ENCODE measurements around the gene PGC. TPM values are rescaled to one million over a fixed set of nuclear protein-coding genes. Genes with fewer than 3 reads are reported as not detected.

PGC gene
- total and polyA plus RNA-seq, 9 of the 15 experiments (the other 6 are each of a cell fraction or from before 2014, with no cell fraction given), result 0.17 to 0.40 TPM; not detected in 7

DNA sequence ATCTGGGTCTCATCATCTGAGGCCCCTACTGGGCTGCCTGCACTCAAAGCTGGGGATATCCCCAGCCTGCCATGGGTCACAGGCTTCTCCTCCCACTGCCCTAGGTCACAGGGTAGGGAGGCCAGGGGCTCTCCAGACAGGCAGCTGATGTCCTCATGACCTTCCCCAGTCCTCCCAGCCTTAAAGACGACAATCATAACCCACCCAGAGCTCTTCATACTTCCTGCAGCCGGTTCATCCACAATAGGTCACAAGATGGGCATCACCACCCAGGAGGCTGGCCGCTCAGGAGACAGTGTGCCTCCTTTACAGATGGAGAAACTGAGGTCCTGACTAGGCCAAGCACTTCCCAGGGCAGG lies 27.0 kb downstream of the PGC start (continued):
- TF ChIP-seq, protein P1, sequence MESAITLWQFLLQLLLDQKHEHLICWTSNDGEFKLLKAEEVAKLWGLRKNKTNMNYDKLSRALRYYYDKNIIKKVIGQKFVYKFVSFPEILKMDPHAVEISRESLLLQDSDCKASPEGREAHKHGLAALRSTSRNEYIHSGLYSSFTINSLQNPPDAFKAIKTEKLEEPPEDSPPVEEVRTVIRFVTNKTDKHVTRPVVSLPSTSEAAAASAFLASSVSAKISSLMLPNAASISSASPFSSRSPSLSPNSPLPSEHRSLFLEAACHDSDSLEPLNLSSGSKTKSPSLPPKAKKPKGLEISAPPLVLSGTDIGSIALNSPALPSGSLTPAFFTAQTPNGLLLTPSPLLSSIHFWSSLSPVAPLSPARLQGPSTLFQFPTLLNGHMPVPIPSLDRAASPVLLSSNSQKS (CRISPR knock-in tag; IDR thresholded peaks at IDR 0.05), result no peak
- no peak for TF ChIP-seq DDX20 (tag; IDR thresholded peaks at IDR 0.05; ENCODE audit: low read depth)

DNA sequence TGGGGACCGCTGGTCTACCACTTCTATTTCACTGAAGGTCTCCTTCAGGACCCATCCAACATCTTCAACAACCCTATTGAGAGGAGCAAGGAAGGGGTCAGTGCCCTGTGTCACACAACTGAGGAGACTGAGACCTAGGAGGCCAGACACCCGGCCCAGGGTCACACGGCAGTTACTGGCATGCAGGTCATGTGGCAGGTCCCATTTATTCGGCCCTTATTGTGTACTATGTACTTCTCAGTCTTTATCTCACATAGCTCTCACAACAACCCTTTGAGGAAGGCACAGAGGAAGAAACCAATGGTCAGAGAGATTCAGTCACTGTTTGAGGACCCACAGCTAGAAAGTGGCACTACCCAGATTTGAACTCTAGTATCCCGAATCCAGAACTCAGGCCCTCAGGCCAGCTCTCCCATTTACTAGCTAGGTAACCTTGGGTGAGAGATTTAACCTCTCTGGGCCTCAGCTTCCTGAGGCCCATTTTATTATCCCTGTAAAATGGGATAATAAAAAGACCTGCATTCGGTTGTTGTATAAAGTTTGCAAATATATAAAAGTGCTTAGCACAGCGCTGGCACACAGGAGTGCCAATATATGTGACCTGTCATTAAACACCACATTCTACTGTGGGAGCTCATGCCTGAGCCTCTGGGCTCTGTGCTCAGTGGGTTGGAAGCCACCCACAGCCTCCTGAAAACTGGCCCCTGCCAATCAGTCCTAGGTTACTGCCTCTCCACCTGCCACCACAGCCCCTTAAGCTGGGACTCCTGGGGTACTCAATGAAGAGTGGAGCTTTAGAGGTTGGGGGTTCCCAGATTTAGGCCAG lies 27.5 kb downstream of the PGC start:
- Histone ChIP-seq H4K20me1 (replicated peaks; ENCODE audit: control insufficient read depth, insufficient read depth, low read length) (peaks cover 16% of the 10 kb centered on the region; the same call in 1 of the 2 replicates), H3K79me2 (ENCODE audit: control insufficient read depth, insufficient read depth, low read length) (no peaks in the 10 kb centered on the region), H3K9ac (ENCODE audit: insufficient read depth in 1 of 2, low read depth in 2 of 2, low read length in 2 of 2) (no peak overlapping the region), H3K9me3 (replicated peaks; ENCODE audit: control insufficient read depth, insufficient read depth, low read depth, low read length) (no peaks in the 10 kb centered on the region), H3K4me3 (no peak overlapping the region), H3K9me1 (ENCODE audit: control insufficient read depth, insufficient read depth, low read length) (no peaks in the 10 kb centered on the region), H3K36me3 (ENCODE audit: control insufficient read depth, insufficient read depth, low read length) (no peaks in the 10 kb centered on the region), H3K27ac (ENCODE audit: extremely low read depth, low read depth, low read length) (no peak overlapping the region), H2AFZ (ENCODE audit: low read depth, low read length) (no peak overlapping the region), H3K27me3 (ENCODE audit: control insufficient read depth in 2 of 2, insufficient read depth in 2 of 2, low read length in 2 of 2) (peaks cover 2 to 24% of the 10 kb centered on the region in 2 experiments; a peak in 3 of 5 replicates), H3K4me2 (ENCODE audit: insufficient read depth, low read length) (no peak overlapping the region), H3K4me1 (replicated peaks in 1 of 2; ENCODE audit: control insufficient read depth in 2 of 2, insufficient read depth in 2 of 2, low read length in 2 of 2) (peaks cover 12 to 16% of the 10 kb centered on the region in 2 experiments)
- no TSS peak for BruUV-seq (replicated peaks)
- 9% methylated on average over 7 of the region's 7 CpGs for WGBS (ENCODE audit: insufficient coverage, low coverage, missing lambda C conversion rate)
- intact Hi-C loops (cut with micrococcal nuclease), result no loop called here
- in situ Hi-C loops (cut with MboI), result no loop called here
- FAIRE-seq, result no peak
- DNase-seq (ENCODE audit: extremely low read depth in 1 of 4, low spot score in 3 of 4), result no peak
- no peak for ATAC-seq
- CTCF ChIA-PET (ENCODE audit: low intra/inter-chr PET ratio), result no interaction called here
- POLR2A ChIA-PET, result interaction anchor here (0.6 to 2.1 kb wide), 6 partner anchors 11 to 398 kb away, joined by 3 to 11 read pairs (median 3); no protein-coding TSS in a partner anchor
- TF ChIP-seq ZFX (CRISPR knock-in tag; IDR thresholded peaks at IDR 0.05) (no peak), POU5F1 (IDR thresholded peaks at IDR 0.05; ENCODE audit: borderline replicate concordance, low read depth, low read length, partially characterized antibody) (no peak), NR2F6 (CRISPR knock-in tag; IDR thresholded peaks at IDR 0.05) (no peak), FOXJ3 (CRISPR knock-in tag; IDR thresholded peaks at IDR 0.05) (no peak), KLF1 (tag; IDR thresholded peaks at IDR 0.05) (no peak)
- TF ChIP-seq, protein P2, sequence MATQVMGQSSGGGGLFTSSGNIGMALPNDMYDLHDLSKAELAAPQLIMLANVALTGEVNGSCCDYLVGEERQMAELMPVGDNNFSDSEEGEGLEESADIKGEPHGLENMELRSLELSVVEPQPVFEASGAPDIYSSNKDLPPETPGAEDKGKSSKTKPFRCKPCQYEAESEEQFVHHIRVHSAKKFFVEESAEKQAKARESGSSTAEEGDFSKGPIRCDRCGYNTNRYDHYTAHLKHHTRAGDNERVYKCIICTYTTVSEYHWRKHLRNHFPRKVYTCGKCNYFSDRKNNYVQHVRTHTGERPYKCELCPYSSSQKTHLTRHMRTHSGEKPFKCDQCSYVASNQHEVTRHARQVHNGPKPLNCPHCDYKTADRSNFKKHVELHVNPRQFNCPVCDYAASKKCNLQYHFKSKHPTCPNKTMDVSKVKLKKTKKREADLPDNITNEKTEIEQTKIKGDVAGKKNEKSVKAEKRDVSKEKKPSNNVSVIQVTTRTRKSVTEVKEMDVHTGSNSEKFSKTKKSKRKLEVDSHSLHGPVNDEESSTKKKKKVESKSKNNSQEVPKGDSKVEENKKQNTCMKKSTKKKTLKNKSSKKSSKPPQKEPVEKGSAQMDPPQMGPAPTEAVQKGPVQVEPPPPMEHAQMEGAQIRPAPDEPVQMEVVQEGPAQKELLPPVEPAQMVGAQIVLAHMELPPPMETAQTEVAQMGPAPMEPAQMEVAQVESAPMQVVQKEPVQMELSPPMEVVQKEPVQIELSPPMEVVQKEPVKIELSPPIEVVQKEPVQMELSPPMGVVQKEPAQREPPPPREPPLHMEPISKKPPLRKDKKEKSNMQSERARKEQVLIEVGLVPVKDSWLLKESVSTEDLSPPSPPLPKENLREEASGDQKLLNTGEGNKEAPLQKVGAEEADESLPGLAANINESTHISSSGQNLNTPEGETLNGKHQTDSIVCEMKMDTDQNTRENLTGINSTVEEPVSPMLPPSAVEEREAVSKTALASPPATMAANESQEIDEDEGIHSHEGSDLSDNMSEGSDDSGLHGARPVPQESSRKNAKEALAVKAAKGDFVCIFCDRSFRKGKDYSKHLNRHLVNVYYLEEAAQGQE (IDR thresholded peaks at IDR 0.05; ENCODE audit: borderline replicate concordance), result no peak
- TF ChIP-seq, protein P2 (CRISPR knock-in tag; IDR thresholded peaks at IDR 0.05; ENCODE audit: low read depth), result no peak
- TF ChIP-seq, protein P3, sequence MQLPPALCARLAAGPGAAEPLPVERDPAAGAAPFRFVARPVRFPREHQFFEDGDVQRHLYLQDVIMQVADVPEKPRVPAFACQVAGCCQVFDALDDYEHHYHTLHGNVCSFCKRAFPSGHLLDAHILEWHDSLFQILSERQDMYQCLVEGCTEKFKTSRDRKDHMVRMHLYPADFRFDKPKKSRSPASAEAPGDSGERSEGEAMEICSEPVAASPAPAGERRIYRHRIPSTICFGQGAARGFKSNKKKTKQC (CRISPR knock-in tag; IDR thresholded peaks at IDR 0.05), result no peak
